GM18498 (cell line): ENCODE measurements around the gene SH3GL2.

ENCODE experiments used
- ATAC-seq: cut with Tn5 transposase; IDR thresholded peaks from one replicate; pipeline ENCODE4 v1.9.1; 2021; ENCODE audit warnings: mild to moderate bottlenecking, moderate library complexity; ENCODE audit not compliant: unreplicated experiment

Gene SH3GL2

DNA sequence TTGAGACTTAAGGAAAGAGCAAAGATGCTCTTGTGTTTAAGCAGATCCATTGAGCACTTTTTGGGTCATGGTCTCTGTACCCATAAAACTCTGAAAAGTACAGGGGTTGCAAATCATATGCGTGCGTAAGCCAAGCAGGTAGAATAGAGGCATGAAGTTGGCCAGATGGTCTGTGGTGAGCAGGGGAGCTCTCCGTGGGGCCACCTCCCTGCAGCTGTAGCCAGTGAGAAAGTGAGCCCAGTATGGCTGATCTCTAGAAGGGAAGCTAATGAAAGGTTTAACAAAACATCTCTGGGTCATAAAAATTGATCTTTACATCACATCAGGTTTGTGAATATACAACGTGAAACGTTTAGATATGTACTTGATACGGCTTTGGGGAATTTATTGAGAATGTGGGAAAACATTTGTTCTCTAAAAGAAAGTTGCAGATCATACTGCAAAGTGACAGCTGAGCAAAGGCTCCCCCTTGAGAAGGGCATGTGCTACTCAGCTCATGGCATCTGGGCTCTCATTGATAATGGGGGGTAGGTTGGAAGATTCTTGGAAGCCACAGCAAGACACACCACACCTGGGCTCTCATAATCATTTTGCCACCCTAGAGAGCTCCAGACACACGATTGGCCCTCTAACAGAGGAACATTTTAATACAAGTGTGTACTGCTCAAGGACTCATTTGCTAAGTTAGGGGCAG lies 30.6 kb downstream of the SH3GL2 start:
- no peak for ATAC-seq

DNA sequence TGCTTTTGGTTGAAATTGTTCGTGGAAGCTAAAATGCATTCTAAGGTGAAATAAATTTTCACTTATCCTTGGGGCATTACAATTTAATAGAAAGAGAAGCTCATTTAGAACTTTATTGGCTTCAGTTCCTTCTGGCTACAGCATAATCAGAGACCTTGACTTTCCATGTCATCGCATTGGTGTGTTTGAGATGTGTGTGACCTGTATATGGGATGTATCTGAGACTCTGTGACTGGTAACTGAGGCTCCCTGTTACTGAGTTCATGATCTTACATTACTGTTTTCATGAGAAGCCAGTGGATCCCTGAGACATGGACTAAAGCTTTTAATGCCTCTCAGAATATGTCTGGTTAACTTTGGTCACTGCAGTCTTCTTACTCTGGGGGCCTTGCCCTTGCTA lies 32.5 kb downstream of the SH3GL2 start:
- no peak for ATAC-seq

DNA sequence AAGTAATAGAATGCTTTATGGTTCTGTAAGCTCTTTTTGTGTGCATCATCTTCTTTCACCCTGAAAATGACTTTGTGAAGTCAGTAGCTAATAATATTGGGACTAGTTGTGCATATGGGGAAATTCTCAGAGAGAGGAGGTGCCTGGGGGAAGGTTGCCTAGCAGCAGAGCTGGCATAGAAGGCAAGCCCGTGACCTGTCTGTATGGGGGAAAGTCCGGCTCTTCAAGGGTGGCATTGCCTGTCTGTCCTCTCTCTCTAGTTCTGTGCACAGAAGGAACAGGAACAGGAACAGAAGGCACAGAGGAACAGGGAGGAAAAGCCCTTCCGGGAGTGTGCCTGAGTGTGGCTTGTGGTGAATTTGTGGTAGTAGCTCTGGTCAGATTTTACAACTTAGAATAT lies 33.1 kb downstream of the SH3GL2 start:
- no peak for ATAC-seq

DNA sequence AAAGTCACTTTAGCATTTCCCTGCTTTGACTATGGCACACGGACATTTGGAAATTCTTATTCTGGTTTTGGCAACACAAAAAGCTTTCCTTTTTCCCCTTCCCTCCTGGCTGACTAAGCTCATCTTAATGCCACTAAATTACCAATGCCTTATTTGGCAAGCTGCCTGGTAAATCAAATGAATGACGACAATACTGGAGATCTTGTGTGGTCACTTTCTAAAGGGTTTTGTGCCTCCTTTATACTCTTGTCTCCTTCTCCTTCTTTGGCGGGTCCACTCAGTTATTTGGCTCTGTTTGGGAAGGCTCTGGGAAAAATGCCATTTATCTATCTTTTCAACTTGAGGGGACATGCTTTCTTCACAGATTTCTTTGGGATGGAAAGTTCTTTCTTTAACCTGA lies 34.9 kb downstream of the SH3GL2 start:
- ATAC-seq: no peak

DNA sequence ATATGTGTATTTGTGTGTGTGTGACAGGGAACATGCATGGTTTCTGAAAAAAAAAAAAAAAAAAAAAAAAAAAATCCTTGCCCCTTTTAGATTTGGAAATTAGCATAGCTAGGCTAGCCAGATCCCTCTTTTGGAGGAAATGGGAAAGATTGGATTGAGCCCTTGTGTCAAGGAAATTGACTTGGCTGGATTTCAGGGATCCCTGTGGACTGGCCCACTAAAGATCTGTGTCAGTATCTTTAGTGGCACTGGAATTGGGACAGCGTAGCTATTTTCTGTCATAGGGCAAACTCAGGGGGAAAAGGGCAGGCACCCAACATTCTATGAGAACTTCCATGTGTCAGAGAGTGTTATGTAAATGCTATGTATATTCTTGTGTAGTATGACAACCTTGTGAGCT lies 35.4 kb downstream of the SH3GL2 start:
- no peak for ATAC-seq

DNA sequence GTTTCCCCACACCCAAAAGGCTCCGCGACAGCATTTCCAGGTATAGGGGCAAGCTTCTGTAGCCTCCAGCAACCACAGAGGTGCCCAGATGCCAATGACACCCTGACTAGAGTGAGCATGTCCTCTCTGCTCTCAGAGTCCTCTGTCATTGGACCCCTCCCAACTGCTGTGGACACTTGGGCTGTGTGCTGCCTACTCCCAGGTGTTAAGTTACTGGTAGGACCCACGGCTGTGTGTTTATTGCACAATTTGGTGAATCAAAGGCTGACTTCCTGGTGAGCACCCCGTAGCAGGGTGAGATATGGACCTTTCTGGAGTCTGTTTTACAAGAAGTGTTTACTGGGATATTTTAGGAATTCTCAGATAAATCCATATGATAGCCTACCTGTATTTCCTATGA lies 36.0 kb downstream of the SH3GL2 start:
- ATAC-seq: no peak

DNA sequence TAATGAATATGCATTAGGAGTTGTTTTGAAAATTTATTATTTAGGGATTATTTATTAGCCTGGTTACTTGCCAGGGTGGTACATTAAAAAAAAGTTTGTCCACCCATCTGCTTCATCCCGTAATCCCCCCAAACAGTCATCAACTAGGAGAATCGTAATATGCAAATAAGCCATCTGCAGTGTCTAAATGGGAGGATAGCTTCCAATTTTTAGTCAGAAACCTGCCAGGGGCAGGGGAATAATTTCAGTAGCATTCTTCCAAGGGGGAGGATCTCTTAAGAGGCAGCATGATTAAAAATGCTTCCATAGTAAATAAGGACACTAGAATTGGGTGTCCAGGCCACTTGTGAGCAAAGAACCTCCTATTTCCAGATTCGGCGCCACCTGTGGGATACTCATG lies 43.3 kb downstream of the SH3GL2 start:
- no peak for ATAC-seq

DNA sequence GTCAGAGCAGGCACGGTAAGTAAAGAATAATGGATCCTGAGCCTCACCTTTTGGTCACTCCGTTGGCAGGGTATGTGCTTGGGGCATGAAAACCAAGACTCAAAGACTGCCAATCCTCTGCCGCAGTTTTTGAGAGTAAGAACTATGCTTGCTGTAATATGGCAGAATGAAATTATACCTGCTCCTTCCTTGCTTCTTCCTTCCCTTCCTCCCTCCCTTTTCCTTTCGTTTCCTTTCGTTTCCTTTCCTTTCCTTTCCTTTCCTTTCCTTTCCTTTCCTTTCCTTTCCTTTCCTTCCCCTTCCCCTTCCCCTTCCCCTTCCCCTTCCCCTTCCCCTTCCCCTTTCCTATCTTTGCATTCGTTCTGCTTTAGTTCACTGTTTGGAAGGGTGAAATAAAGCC lies 43.9 kb downstream of the SH3GL2 start:
- no peak for ATAC-seq

DNA sequence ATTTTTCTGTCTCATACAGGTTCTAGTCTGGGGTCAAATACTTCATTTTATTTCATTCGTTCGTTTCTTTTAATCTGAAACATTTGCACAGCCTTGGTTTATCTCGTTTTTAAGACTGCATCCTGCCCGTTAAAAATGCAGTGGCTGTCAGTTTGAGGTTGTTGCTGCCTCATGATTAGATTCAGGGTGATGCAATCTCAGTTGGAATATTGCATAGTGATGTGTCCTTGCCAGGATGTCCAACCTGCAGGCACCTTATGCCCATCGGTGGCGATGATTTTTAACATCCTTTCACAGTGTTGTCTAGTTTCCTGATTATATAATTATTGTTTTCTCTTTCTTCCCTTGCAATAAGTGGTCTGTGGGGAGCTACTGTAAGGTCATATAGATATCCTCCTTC lies 45.1 kb downstream of the SH3GL2 start:
- no peak for ATAC-seq

DNA sequence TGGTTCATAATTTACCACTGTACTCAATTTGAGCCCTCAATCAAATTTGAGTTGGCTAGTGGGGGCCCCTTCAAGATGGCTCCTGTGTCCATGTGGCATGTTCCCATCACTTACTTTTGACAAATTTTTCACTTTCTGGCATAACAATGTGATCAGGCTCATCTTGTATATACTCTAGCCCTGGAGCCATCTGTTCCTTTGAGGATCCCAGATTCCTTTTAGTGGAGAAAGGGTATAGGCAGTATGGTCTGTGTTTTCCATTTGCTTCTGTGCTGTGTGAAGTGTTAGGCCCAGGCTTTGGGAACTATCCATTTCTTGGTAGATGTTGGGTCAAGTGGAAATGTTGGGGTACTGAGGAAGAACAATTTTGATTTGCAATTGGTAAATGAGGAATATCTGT lies 45.7 kb downstream of the SH3GL2 start:
- ATAC-seq: no peak

DNA sequence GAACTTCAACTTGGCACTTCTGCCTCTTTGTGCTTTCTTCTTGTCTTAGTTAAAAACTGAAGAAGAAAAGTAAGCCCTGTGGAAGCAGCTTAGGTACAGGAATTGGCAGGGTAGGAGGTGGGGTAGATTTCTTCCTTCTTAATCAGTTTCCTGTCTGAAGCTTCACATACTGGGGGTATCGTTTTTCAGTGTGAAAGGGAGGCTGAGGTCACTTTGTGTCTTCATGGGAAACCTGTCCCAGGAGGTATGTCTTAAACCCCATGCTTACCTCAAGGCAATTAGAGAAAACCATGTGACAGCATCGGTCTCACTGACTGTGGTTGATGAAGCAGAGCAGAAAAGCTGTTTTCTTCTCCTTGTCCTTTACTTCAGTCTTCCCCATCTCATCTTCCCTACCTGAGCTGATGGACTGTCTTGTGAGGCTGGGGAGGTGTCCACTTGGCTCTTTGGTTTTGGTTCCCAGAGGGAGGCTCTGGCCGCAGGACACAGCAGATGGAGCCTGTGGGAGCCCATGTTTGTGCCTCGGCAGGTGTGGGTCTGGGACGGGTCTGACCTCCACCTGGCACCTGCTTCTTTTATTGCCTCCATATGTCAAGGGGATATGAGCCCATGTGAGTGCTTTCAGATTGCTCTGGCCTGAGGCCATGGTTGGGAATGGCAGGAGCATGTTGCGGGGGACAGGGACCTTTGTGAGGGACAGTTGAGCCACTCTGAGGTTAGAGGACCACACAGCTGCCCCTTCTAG lies 47.0 kb downstream of the SH3GL2 start:
- no peak for ATAC-seq

DNA sequence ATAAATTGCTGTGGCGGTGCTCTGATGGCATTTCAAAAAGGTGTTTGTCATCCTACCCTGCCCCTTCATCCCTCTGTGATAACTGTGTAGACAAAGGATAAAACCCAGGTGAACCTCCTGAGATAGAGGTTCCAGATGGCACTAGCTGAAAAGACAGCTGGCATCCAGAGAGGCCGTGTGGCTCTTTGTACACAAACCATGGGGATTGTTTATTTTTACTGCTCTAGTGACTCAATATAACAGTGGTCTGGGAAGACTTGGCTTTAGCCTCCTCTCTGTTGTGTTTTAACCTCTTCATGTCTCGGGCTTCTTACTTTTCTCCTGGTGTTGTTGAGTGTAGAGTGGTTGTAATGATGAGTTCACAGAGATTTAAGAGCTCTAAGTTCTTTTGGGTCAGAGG lies 48.8 kb downstream of the SH3GL2 start:
- ATAC-seq: no peak

DNA sequence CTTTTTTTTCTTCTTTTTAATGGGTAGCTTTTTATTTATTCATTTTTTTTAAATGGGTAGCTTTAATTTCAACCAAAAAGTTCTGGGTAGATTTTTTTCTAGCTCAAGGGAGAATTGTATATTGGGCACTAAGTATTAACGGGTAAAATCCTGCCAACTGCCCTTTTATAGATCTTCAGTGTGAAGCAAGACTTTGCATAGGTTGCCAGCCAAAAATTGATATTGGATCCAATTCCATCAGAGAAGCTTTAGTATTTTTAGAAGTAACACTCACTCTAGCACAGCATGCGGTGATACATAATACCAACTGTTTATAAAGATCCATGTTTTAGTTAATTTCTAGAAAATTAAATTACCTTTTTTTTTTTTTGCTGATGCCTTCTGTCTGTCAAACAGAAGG lies 49.8 kb downstream of the SH3GL2 start:
- ATAC-seq: no peak

DNA sequence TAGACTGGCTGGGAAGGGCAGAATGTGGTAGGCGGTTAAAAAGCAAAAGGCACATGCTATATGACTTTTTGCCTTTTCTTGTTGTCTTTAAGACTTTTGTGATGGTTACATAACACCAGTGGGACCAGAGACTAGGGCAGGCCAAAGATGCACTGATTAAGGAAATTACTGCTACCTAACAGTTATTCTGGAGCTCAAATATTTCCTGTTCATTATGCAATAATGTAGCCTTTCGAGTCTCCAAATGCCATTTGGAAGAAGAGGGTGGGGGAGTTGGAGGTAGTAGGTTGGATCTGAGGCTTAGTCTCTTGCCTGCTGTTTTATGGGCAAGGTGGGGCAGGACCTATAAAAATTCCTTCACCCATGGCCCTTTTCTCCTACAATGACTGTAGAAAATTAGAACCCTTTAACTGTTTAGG lies 51.7 kb downstream of the SH3GL2 start:
- no peak for ATAC-seq

DNA sequence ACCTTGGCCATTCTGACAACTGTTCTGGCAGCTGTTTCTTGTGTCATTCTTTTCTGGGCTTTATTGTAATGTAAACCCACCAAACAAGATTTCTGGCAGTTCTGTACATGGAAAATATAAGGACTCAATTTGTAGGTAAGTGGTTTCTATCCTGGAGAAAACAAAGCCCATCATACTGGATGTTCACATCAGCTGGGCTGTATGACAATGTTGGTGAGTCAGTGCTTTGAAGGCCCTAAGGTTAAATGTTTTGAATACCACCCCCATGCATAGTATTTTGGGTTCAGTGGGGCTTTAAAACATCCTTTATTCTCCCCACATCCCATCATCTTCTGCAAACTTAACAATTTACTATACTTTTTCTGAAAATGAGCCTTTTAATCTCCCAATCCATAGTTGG lies 52.5 kb downstream of the SH3GL2 start:
- ATAC-seq: no peak

DNA sequence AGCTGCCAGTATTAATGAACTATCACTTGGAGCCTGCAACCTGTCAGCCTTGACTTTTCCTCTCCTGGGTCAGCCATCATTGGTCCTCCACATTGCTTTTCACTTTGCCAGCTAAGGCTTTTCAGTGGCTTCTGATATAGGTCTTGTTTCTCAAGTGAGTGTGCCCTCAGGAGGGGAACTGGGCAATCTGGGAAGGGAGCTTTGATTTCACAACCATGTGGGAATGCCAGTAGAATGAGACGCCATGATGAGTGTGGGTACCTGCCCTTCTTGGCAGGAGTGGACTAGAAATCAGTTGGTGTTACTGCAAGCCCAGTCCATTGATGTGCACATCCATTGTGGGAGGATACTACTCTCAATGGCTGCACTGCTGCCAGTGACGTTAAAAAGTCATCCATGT lies 54.1 kb downstream of the SH3GL2 start:
- ATAC-seq: no peak

DNA sequence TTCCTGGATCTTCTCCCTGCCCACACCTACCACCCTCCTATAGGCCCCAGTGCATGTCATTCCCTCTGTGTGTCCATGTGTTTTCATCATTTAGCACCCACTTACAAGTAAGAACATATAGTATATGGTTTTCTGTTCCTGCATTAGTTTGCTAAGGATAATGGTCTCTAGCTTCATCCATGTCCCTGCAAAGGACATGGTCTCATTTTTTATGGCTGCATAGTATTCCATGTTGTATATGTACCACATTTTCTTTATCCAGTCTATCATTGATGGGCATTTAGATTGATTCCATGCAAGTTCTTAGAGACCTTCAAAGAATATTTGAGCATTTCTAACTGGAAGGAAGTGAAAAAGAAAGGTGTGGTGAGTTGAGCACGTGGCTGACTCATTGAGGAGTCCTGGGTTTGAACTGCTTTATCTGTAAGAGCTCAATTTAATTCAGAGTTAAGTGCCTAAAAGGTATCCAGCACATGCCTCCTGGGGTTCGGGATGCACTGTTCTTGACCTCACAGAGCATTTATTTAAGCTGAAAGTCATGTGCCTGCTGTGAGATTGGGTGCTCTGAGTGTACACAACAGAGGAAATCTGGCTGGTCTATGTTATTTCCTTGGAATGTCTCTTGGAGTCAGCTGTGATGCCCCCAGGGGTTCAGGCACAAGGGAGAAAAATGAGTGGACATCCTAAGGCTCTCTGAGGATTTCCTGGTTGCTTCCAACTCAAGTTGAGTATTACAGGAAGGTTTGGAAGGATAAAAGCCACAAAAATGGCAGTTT lies 56.4 kb downstream of the SH3GL2 start:
- no peak for ATAC-seq

DNA sequence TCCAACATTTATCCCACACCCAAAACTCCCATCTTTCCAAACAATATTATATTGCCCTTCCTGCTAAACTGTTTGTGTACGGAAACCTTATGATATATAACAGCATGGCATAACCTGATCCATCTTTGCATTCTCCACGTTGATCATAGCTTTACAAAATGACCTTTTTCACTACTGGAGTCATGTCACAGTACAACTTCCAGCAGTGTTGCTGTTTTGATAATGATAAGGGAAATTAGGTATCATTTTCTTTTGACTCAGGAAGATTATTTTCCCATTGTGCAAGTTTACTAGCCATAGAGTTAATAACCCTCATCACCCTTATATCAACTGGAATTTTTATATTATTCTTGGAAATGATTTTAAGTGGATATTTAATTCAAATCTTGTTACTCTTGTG lies 57.5 kb downstream of the SH3GL2 start:
- ATAC-seq: no peak

DNA sequence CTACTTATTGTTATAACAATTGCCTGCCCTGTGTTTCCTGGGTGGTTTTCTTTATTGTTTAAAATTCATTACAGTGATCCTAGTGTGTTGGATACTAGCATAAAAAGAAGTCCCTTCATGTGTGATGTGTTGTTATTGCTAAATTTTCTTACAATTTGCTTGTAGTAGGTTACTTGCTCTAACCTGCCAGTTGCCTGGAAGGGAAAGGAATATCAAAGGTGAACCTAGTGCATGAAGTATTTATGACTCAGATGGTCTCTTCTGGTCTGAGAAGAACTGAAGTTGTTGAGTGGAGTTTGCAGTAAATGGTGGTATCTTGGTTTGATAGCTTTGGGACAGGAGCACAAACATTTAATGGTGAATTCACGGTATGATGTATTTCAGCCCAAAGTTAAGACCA lies 58.0 kb downstream of the SH3GL2 start:
- ATAC-seq: no peak

DNA sequence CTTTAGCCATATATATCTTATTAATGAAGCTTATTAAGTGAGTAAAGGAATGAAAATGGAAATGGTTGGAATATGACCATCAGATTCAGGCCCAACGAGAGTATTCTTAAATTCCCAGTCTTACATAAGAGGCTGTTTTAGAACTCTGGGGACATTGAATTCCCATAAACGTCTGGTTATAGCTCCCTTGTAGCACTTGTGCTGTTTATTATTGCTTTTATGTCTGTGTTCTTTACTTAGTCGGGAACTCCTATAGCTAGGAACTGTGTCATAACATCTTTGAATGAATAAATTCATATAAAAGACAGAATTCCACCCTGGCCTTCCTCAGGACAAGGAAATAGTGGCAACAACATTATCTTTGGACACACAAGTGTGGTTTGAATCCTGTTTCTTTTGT lies 58.4 kb downstream of the SH3GL2 start:
- ATAC-seq: no peak

DNA sequence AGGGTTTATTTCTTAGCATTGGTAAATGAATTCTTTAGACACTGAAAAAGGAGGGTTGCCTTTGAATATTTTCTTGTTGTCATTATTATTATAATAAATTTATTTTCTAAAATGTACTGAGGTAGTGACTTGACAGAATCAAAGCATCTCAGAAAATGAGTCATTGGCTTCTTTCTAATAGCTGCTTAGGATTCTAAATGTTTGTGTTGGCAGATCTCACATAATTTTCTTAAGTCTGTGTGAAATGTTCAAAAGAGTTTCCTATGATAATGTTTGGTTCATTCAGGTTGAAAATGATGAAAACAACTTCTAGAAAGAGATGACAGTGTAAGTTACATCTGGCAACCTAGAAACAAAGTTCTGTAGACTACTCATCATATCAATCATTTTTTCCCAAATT lies 69.7 kb downstream of the SH3GL2 start:
- no peak for ATAC-seq

DNA sequence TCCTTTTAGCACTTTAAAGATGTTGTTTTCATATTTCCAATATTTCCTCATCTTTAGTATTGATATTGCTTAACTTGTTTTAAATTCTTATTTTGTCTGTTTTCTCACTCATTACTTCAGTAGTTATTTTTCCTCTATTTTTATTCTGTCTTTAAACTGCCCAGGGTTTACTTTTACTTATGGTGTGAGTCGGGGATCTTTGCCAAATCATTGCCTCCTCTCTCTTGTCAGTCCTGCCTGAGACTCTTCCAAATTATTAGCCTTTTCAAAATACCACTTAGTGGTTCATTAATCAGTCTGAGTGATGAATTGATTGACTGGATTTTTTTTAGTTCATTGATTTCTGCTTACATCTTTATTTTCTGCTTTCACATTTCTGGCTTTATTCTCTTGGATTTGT lies 72.9 kb downstream of the SH3GL2 start:
- no peak for ATAC-seq
